A549 (cell line): ENCODE results near the gene KCNJ6. TPM values are rescaled to one million over a fixed set of nuclear protein-coding genes. Genes with fewer than 3 reads are reported as not detected.

ENCODE experiments used
- ATAC-seq, 2 experiments: fragments of 200-7000 bp in 1 of 2; fragments of >200 bp in 1 of 2; cut with Nextera tagmentation in 1 of 2; cut with Tn5 transposase in 1 of 2; 3 replicates each; pipeline versions ENCODE4 v1.8.0 to v1.9.1; 2018 to 2020; ENCODE audit warnings: mild to moderate bottlenecking in 1 of 2, moderate library complexity in 1 of 2
- CTCF ChIA-PET: fragments of 300-600 bp; sonication (Branson Sonifier 250); formaldehyde crosslinking; extraction: SDS; loops from one replicate; lab custom pipeline; 2021; ENCODE audit warnings: antibody characterized with exemption, inconsistent platforms; lab: Yijun Ruan, JAX
- POLR2A ChIA-PET: fragments of 350-600 bp; formaldehyde crosslinking; extraction: SDS; loops from one replicate; lab custom pipeline; 2021; ENCODE audit warnings: antibody characterized with exemption, inconsistent platforms; lab: Yijun Ruan, JAX
- DNase-seq, 2 experiments: peaks; one replicate each; pipeline versions ENCODE4 v3.0.0 to v3.0.0-alpha.2; 2011 to 2016; ENCODE audit warnings: low read depth in 1 of 2, low spot score in 1 of 2
- FAIRE-seq: peaks from 2 replicates; lab custom pipeline; 2011; peaks lifted over from hg19 to GRCh38; lab: Jason Lieb, UNC
- H3K27ac ChIP-seq, 2 experiments: fragments of >200 bp; sonication (Bioruptor Twin); formaldehyde crosslinking; 3 replicates each; pipeline ENCODE4 v1.5.1; 2016 to 2017
- H3K4me1 ChIP-seq: fragments of >200 bp; sonication (Bioruptor Twin); formaldehyde crosslinking; 3 replicates; pipeline ENCODE4 v1.6.1; 2016
- H3K4me2 ChIP-seq: fragments of >200 bp; sonication (Bioruptor Twin); formaldehyde crosslinking; 3 replicates; pipeline ENCODE4 v1.6.1; 2016
- H3K4me3 ChIP-seq: fragments of >200 bp; sonication (Bioruptor Twin); formaldehyde crosslinking; 3 replicates; pipeline ENCODE4 v1.5.1; 2016
- H3K9me3 ChIP-seq: fragments of >200 bp; sonication (Bioruptor Twin); formaldehyde crosslinking; 3 replicates; pipeline ENCODE4 v1.6.1; 2016
- ATOH8 ChIP-seq: fragments of 250-450 bp; sonication (Bioruptor Pico); IDR thresholded peaks from 2 replicates; pipeline ENCODE4 v1.5.0; 2020; ENCODE audit warnings: low read depth, mild to moderate bottlenecking, moderate library complexity
- BHLHE40 ChIP-seq: IDR thresholded peaks from 2 replicates; pipeline ENCODE4 v1.6.1; 2012; ENCODE audit warnings: low read depth, low read length, inconsistent platforms
- CBX8 ChIP-seq: fragments of 200-600 bp; sonication (generic); IDR thresholded peaks from 2 replicates; pipeline ENCODE4 v1.6.1; 2016
- CHD4 ChIP-seq: fragments of 200-600 bp; sonication (generic); IDR thresholded peaks from 2 replicates; pipeline ENCODE4 v1.6.1; 2016; ENCODE audit warnings: antibody characterized with exemption, mild to moderate bottlenecking, borderline replicate concordance
- E2F6 ChIP-seq: IDR thresholded peaks from 2 replicates; pipeline ENCODE4 v1.6.1; 2012; ENCODE audit warnings: low read depth, borderline replicate concordance
- EHMT2 ChIP-seq: fragments of 200-600 bp; sonication (generic); IDR thresholded peaks from 2 replicates; pipeline ENCODE4 v1.6.1; 2016; ENCODE audit warnings: antibody characterized with exemption, low read depth, mild to moderate bottlenecking, moderate library complexity
- ESRRA ChIP-seq: fragments of 150-350 bp; IDR thresholded peaks from 2 replicates; pipeline ENCODE4 v1.6.1; 2014; ENCODE audit warnings: mild to moderate bottlenecking, low read length, borderline replicate concordance
- FOSL2 ChIP-seq, 2 experiments: fragments of 450-650 bp in 1 of 2; fragments of >200 bp in 1 of 2; sonication (Bioruptor Twin) in 1 of 2; formaldehyde crosslinking; IDR thresholded peaks; 2 replicates each; pipeline versions ENCODE4 v1.5.0 to v1.6.1; 2016 to 2020; ENCODE audit warnings: mild to moderate bottlenecking in 1 of 2, moderate library complexity in 1 of 2
- FOXS1 ChIP-seq: fragments of 250-450 bp; sonication (Bioruptor Pico); IDR thresholded peaks from 2 replicates; pipeline ENCODE4 v1.5.0; 2020; ENCODE audit warnings: mild to moderate bottlenecking, moderate library complexity
- HOXB13 ChIP-seq: fragments of 250-450 bp; sonication (Bioruptor Pico); IDR thresholded peaks from 2 replicates; pipeline ENCODE4 v1.5.0; 2020; ENCODE audit warnings: low read depth, mild to moderate bottlenecking, moderate library complexity
- JUN ChIP-seq, 2 experiments: fragments of >200 bp; sonication (Bioruptor Twin); formaldehyde crosslinking; IDR thresholded peaks; 2 replicates in 1 of 2; 3 replicates in 1 of 2; pipeline ENCODE4 v1.6.1; 2016 to 2017
- JUNB ChIP-seq: fragments of >200 bp; sonication (Bioruptor Twin); formaldehyde crosslinking; IDR thresholded peaks from 2 replicates; pipeline ENCODE4 v1.6.1; 2016
- KDM5A ChIP-seq: fragments of 200-600 bp; sonication (generic); IDR thresholded peaks from 2 replicates; pipeline ENCODE4 v1.6.1; 2016; ENCODE audit warnings: antibody characterized with exemption, mild to moderate bottlenecking
- MAFK ChIP-seq: fragments of 450-650 bp; IDR thresholded peaks from 2 replicates; pipeline ENCODE4 v1.6.1; 2014; ENCODE audit not compliant: partially characterized antibody
- NFE2L2 ChIP-seq: fragments of 150-350 bp; conservative IDR thresholded peaks from 2 replicates; pipeline ENCODE4 v1.6.1; 2014; ENCODE audit warnings: low read length
- REST ChIP-seq: fragments of 200-600 bp; sonication (generic); IDR thresholded peaks from 2 replicates; pipeline ENCODE4 v1.6.1; 2016; ENCODE audit warnings: antibody characterized with exemption, mild to moderate bottlenecking, moderate library complexity
- RFX5 ChIP-seq: fragments of 450-650 bp; IDR thresholded peaks from 2 replicates; pipeline ENCODE4 v1.7.1; 2014; ENCODE audit warnings: antibody characterized with exemption, mild to moderate bottlenecking, moderate library complexity
- USF2 ChIP-seq: fragments of 450-650 bp; IDR thresholded peaks from 2 replicates; pipeline ENCODE4 v1.6.1; 2014; ENCODE audit warnings: antibody characterized with exemption
- WGBS: methylation state at CpG from one replicate; pipeline ENCODE4 v1.1.6; 2017; ENCODE audit errors: missing lambda C conversion rate; 5-methylcytosine and 5-hydroxymethylcytosine counted together
- polyA plus RNA-seq, 4 experiments: library from polyadenylated mRNA; depleted of rRNA in 3 of 4; stranded (reverse); fragments of >200 nt; fragmentation: RNase III in 1 of 4; extraction: RNeasy Plus Mini Kit Qiagen cat#74134 plus additional on column Dnase treatment in 1 of 4; gene quantifications; 2 replicates in 3 of 4; 3 replicates in 1 of 4; pipeline ENCODE4 v1.2.3, GENCODE V29; 2011 to 2017

The KCNJ6 gene
- polyA plus RNA-seq, 2 of the 4 experiments (the other 2 are of a cell fraction): 0.68 to 1.4 TPM

GRCh38 chr21:37886120-37886519, 30.1 kb downstream of the KCNJ6 start:
- no peak for FAIRE-seq
- POLR2A ChIA-PET: no interaction called here
- 38% methylated on average over 1 of the region's 1 CpG for WGBS

GRCh38 chr21:37878946-37879660, 37.2 kb downstream of the KCNJ6 start:
- ChIA-PET CTCF (interaction anchor here (0.7 to 1.1 kb wide), 2 partner anchors 9 to 92 kb away, joined by 3 read pairs; no protein-coding TSS in a partner anchor), POLR2A (no interaction called here)
- DNase-seq (peak; percentile 28 to 62), ATAC-seq (peak; percentile 87 to 92), FAIRE-seq (no peak)
- peaks cover 47% of the 10 kb centered on the region for H3K4me1 ChIP-seq
- TF ChIP-seq CHD4 (no peak), FOSL2 (IDR thresholded peaks at IDR 0.05) (no peak), FOSL2 (CRISPR knock-in tag; IDR thresholded peaks at IDR 0.05) (peak; percentile 35; the same call in 1 of the 2 replicates), NFE2L2 (no peak), ESRRA (no peak), HOXB13 (no peak), EHMT2 (no peak), RFX5 (no peak), ATOH8 (CRISPR knock-in tag) (no peak), CBX8 (no peak), JUNB (peak; percentile 19; the same call in 1 of the 2 replicates), REST (no peak), BHLHE40 (no peak), KDM5A (no peak), FOXS1 (no peak), USF2 (no peak), JUN (IDR thresholded peaks at IDR 0.05) (0 out of 5 replicates have a peak, but pooled peaks of 1 of the 2 experiments have one; percentile 16), MAFK (no peak)
- peak overlapping the region; percentile 45 for H3K4me2 ChIP-seq
- H3K9me3 ChIP-seq: no peaks in the 10 kb centered on the region
- WGBS: 20% methylated on average over 7 of the region's 7 CpGs
- H3K27ac ChIP-seq: peak overlapping the region; percentile 69 to 76
- H3K4me3 ChIP-seq: no peak overlapping the region

More at GRCh38 chr21:37886120-37886519, 30.1 kb downstream of the KCNJ6 start:
- no peak overlapping the region for H3K4me3 ChIP-seq
- CTCF ChIA-PET: interaction anchor here (0.8 to 1.6 kb wide), 2 partner anchors 46 to 174 kb away, joined by 3 to 5 read pairs; no protein-coding TSS in a partner anchor
- DNase-seq (no peak), ATAC-seq (no peak)
- no peak overlapping the region; the same call in 2 of the 3 replicates for H3K4me2 ChIP-seq
- peaks cover 12% of the 10 kb centered on the region; the same call in 2 of the 3 replicates for H3K4me1 ChIP-seq
- no peaks in the 10 kb centered on the region for H3K9me3 ChIP-seq
- no peak overlapping the region for H3K27ac ChIP-seq
- TF ChIP-seq RFX5 (no peak), ATOH8 (CRISPR knock-in tag) (no peak), JUN (IDR thresholded peaks at IDR 0.05) (no peak), E2F6 (no peak)
